GM12874 (cell line): Measurements from ENCODE around the gene PDAP1.

ENCODE experiments used
- CTCF ChIP-seq: IDR thresholded peaks from 2 replicates; pipeline ENCODE4 v1.5.1; 2011; ENCODE audit warnings: low read depth, mild to moderate bottlenecking, control low read depth, low read length, moderate library complexity; ENCODE audit not compliant: insufficient read depth

The PDAP1 gene

GRCh38 chr7:99379043-99379577 lies 29.3 kb downstream of the PDAP1 start:
- no peak for TF ChIP-seq CTCF

- TF ChIP-seq CTCF = no peak
Measured at GRCh38 chr7:99375070-99375807, 33.2 kb downstream of the PDAP1 start.

- no peak for TF ChIP-seq CTCF
Measured at GRCh38 chr7:99374111-99375064, 34.0 kb downstream of the PDAP1 start, which contains the start of gene ARPC1B. ARPC1B (plus strand) TSS chr7:99374730; CDS start chr7:99385715, 10,985 bp downstream.

- TF ChIP-seq CTCF = no peak
Measured at GRCh38 chr7:99373091-99374066, 35.0 kb downstream of the PDAP1 start.

- no peak for TF ChIP-seq CTCF
Measured at GRCh38 chr7:99372275-99373090, 35.9 kb downstream of the PDAP1 start.

- TF ChIP-seq CTCF = no peak
Measured at GRCh38 chr7:99371376-99371920, 36.9 kb downstream of the PDAP1 start.
